Bronchial smooth muscle cell (primary cell): ENCODE data around the gene CHM. TPM values are rescaled to one million over a fixed set of nuclear protein-coding genes. Genes with fewer than 3 reads are reported as not detected.

ENCODE experiments used
- total RNA-seq: library from RNA; depleted of rRNA; stranded (reverse); fragments of >200 nt; gene quantifications from 2 replicates; pipeline ENCODE4 v1.2.1, GENCODE V29; 2014

The CHM gene
- 10.3 and 18.8 TPM in 2 replicates for total RNA-seq

DNA sequence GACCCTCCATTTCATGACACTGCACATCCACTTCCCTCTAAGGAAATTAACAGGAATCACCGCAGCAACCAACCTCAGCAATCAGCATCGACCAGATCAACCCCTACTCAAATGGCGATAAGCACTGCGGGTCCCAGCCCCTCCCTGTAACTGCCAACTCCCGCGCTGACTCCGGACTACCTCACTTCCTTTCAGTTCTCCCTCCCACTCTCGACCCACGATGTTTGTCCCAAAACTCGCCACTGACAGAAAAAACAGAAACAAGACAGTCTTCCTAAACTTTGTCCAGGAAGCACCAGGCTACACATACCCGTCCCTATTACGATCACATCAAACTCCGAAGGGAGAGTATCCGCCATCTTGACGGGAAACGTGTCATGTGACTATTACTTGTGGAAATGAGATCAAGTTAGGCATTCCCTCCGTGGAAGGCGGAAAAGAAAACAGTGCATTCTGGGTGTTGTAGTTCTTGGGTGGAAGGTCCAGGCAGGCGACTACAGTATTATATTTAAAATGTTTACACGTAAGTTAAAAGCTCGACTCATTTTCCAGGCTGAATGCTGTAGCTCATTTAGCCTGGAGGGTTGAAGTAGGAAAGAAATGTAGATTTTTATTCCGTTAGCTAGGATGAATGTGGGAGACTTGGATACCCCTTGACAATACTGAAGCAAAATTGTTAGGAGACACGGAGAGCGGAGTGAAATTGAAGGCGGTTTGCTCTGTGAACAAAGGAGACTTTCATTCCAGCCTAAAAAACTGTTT is at the start of gene CHM:
TSS of gene CHM (minus strand) at position 385 of the 762 bp plus-strand sequence. CDS start at position 359, 26 bp downstream.

Other genes starting within 250 kb of the CHM start
- gene DACH2, start 100.9 kb upstream of the CHM start, total RNA-seq = under 0.01 TPM in 1 of 2 replicates, not detected in the other